Osteoblast (primary cell): ENCODE data around the gene VANGL2. TPM values are rescaled to one million over a fixed set of nuclear protein-coding genes. Genes with fewer than 3 reads are reported as not detected.

Experiments used
- DNase-seq: peaks from one replicate; pipeline ENCODE4 v3.0.0; 2011; ENCODE audit warnings: low spot score, mixed read lengths; ENCODE audit not compliant: insufficient read length; ENCODE audit errors: missing footprints
- H2AFZ ChIP-seq: 2 replicates; pipeline ENCODE4 v1.6.0; 2011; ENCODE audit warnings: mild to moderate bottlenecking, low read length
- H3K27ac ChIP-seq: 2 replicates; pipeline ENCODE4 v1.5.1; 2011; ENCODE audit warnings: mild to moderate bottlenecking, low read depth, low read length, moderate library complexity
- H3K27me3 ChIP-seq: 2 replicates; pipeline ENCODE4 v1.6.0; 2012; ENCODE audit warnings: mild to moderate bottlenecking, control low read depth, inconsistent platforms, low read length, moderate library complexity; ENCODE audit not compliant: insufficient read depth
- H3K36me3 ChIP-seq: 2 replicates; pipeline ENCODE4 v1.5.1; 2011; ENCODE audit warnings: mild to moderate bottlenecking, low read length, control low read depth, moderate library complexity; ENCODE audit not compliant: insufficient read depth
- H3K4me1 ChIP-seq: 2 replicates; pipeline ENCODE4 v1.5.1; 2011; ENCODE audit warnings: mild to moderate bottlenecking, low read length, control low read depth, moderate library complexity; ENCODE audit not compliant: insufficient read depth
- H3K4me2 ChIP-seq: 2 replicates; pipeline ENCODE4 v1.6.0; 2011; ENCODE audit warnings: mild to moderate bottlenecking, low read length; ENCODE audit not compliant: insufficient read depth
- H3K4me3 ChIP-seq: fragments of 200-600 bp; sonication (generic); 3 replicates; pipeline ENCODE4 v1.5.1; 2012; ENCODE audit warnings: mild to moderate bottlenecking, low read length, inconsistent platforms; ENCODE audit not compliant: insufficient read depth
- H3K79me2 ChIP-seq: 2 replicates; pipeline ENCODE4 v1.6.0; 2012; ENCODE audit warnings: mild to moderate bottlenecking, low read length, control low read depth, inconsistent platforms; ENCODE audit not compliant: insufficient read depth
- H3K9me3 ChIP-seq: 2 replicates; pipeline ENCODE4 v1.5.1; 2011; ENCODE audit warnings: low read depth, low read length, control low read depth
- H4K20me1 ChIP-seq: 2 replicates; pipeline ENCODE4 v1.6.0; 2012; ENCODE audit warnings: mild to moderate bottlenecking, low read length, control low read depth; ENCODE audit not compliant: insufficient read depth
- total RNA-seq: library from RNA; depleted of rRNA; stranded (reverse); fragments of >200 nt; gene quantifications from 2 replicates; pipeline ENCODE4 v1.2.3, GENCODE V29; 2012
- TF ChIP-seq, protein P1 (sequence below): IDR thresholded peaks from 2 replicates; pipeline ENCODE4 v1.5.1; 2011; ENCODE audit warnings: mild to moderate bottlenecking, low read depth, low read length, moderate library complexity; ENCODE audit errors: extremely low read depth

Gene VANGL2
- total RNA-seq, 1 donor = not detected

DNA sequence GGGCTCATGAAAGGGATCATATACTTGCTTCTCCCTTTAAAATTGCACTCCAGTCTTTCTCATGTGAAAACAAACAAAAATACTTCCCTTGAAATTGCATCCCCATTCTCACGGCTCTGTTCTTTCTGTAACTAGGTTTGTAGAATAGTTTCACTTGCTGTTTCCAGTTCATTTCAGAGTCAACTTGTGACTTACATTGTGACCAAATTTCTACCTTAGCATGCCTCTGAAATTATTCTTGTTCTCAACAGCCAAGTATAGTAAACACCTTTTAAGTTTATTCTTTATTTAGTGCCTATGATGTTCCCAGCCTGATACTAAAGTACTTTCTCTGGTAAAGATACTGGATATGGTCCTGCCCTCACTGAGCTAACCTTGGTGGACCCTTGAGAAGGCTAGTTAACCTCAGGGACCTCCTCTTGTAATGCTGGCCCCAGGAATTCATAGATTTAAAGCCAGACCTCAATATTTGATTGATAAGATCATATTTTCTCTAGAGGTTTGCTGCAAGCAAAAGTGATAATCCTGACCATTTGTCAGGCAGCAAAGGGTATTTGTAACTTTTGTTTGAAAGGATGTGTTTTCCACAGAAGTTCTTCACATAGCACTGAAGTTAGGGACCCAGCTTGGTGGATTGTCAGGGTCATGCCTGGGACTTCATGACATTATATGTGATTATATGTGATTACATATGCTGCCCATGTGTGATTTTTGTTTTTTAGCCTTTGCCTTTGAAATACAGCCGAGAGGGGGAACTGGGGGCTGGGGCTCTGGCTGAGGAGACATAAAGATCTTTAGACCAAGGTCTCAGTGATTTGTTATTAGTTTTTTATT is 29.6 kb downstream of the VANGL2 start:
- Histone ChIP-seq H3K36me3 (no peaks in the 10 kb centered on the region), H3K4me1 (no peaks in the 10 kb centered on the region)

GRCh38 chr1:160431006-160431405 is 30.6 kb downstream of the VANGL2 start:
- Histone ChIP-seq H2AFZ (no peak overlapping the region), H3K4me2 (no peak overlapping the region), H3K27ac (no peak overlapping the region), H3K9me3 (no peaks in the 10 kb centered on the region), H4K20me1 (no peaks in the 10 kb centered on the region), H3K27me3 (peaks cover 8% of the 10 kb centered on the region), H3K4me3 (no peak overlapping the region), H3K79me2 (no peaks in the 10 kb centered on the region), H3K4me1 (no peaks in the 10 kb centered on the region), H3K36me3 (no peaks in the 10 kb centered on the region)
- TF ChIP-seq, protein P1, sequence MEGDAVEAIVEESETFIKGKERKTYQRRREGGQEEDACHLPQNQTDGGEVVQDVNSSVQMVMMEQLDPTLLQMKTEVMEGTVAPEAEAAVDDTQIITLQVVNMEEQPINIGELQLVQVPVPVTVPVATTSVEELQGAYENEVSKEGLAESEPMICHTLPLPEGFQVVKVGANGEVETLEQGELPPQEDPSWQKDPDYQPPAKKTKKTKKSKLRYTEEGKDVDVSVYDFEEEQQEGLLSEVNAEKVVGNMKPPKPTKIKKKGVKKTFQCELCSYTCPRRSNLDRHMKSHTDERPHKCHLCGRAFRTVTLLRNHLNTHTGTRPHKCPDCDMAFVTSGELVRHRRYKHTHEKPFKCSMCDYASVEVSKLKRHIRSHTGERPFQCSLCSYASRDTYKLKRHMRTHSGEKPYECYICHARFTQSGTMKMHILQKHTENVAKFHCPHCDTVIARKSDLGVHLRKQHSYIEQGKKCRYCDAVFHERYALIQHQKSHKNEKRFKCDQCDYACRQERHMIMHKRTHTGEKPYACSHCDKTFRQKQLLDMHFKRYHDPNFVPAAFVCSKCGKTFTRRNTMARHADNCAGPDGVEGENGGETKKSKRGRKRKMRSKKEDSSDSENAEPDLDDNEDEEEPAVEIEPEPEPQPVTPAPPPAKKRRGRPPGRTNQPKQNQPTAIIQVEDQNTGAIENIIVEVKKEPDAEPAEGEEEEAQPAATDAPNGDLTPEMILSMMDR = no peak
- no peak for DNase-seq

More for the DNA sequence above, 29.6 kb downstream of the VANGL2 start:
- TF ChIP-seq, protein P1 = no peak
- H3K27me3 ChIP-seq = peaks cover 3% of the 10 kb centered on the region
- no peaks in the 10 kb centered on the region for H3K9me3 ChIP-seq
- no peak overlapping the region for H3K4me2 ChIP-seq
- H3K4me3 ChIP-seq = no peak overlapping the region
- H2AFZ ChIP-seq = no peak overlapping the region
- no peak for DNase-seq
- no peaks in the 10 kb centered on the region for H3K79me2 ChIP-seq
- no peaks in the 10 kb centered on the region for H4K20me1 ChIP-seq
- H3K27ac ChIP-seq = no peak overlapping the region

DNA sequence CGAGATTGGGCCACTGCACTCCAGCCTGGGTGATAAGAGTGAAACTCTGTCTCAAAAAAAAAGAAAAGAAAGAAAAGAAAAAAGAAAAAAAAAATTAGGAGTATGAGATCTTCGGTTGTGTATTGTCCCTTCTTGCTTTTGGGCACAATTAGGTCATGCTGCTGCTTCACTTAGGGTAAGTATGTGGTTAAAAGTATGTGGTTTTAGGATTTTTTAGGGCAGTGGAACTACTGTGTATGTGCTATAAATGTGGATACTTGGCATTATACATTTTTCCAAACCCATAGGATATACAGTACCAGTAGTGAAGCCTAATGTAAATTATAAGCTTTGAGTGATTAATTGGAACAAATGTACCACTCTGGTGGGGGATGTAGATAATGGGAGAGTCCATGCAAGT is 31.2 kb downstream of the VANGL2 start:
- Histone ChIP-seq H2AFZ (no peak overlapping the region), H3K27ac (no peak overlapping the region), H3K4me2 (no peak overlapping the region), H3K4me1 (no peaks in the 10 kb centered on the region), H3K4me3 (no peak overlapping the region), H3K9me3 (no peaks in the 10 kb centered on the region), H3K36me3 (no peaks in the 10 kb centered on the region), H3K79me2 (no peaks in the 10 kb centered on the region), H3K27me3 (peaks cover 9% of the 10 kb centered on the region), H4K20me1 (no peaks in the 10 kb centered on the region)
- TF ChIP-seq, protein P1 = no peak
- no peak for DNase-seq

- H3K4me1 ChIP-seq = no peaks in the 10 kb centered on the region
- no peaks in the 10 kb centered on the region for H3K79me2 ChIP-seq
- H4K20me1 ChIP-seq = no peaks in the 10 kb centered on the region
- TF ChIP-seq, protein P1 = no peak
- no peak overlapping the region for H3K4me2 ChIP-seq
- DNase-seq = no peak
- H3K36me3 ChIP-seq = no peaks in the 10 kb centered on the region
- no peaks in the 10 kb centered on the region for H3K9me3 ChIP-seq
- no peak overlapping the region for H3K4me3 ChIP-seq
- H3K27ac ChIP-seq = no peak overlapping the region
- H2AFZ ChIP-seq = no peak overlapping the region
- peaks cover 9% of the 10 kb centered on the region for H3K27me3 ChIP-seq
These were observed 32.0 kb downstream of the VANGL2 start for GRCh38 chr1:160432371-160432786.
